HG02678 (cell line): ENCODE measurements around the gene CALHM5.
A peak's percentile ranks its signal among the peaks of the same experiment; 100 is the strongest.
"Not testable (repeated sequence)": the region's sequence is repeated elsewhere in the genome, so short reads cannot be mapped to it uniquely, and the experiment has no call there.

Source experiments
- ATAC-seq: cut with Tn5 transposase; IDR thresholded peaks from one replicate; pipeline ENCODE4 v1.9.1; 2021; ENCODE audit warnings: mild to moderate bottlenecking, moderate library complexity; ENCODE audit not compliant: unreplicated experiment

Gene CALHM5, protein sequence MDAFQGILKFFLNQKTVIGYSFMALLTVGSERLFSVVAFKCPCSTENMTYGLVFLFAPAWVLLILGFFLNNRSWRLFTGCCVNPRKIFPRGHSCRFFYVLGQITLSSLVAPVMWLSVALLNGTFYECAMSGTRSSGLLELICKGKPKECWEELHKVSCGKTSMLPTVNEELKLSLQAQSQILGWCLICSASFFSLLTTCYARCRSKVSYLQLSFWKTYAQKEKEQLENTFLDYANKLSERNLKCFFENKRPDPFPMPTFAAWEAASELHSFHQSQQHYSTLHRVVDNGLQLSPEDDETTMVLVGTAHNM

DNA sequence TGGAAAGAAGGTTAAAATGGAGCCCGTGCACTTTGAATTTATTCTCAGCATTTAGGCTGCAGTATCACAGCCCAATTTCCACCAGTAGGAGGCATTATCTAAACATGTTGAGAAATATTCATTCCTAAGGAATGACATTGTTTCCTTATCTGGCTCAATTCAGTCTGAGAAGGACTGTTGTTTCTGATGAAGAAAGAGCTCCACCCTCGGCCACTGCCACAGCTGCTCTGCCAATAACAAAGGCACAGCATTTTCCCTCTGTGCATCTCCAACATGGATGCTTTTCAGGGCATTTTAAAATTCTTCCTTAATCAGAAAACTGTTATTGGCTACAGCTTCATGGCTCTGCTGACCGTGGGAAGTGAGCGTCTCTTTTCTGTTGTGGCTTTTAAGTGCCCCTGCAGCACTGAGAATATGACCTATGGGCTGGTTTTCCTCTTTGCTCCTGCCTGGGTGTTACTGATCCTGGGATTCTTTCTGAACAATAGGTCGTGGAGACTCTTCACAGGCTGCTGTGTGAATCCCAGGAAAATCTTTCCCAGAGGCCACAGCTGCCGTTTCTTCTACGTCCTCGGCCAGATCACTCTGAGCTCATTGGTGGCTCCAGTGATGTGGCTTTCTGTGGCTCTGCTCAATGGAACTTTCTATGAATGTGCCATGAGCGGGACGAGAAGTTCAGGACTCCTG, at the start of gene CALHM5:
TSS of gene CALHM5 (plus strand) at position 216 of the 687 bp plus-strand sequence. CDS start at position 274, 58 bp downstream.
- no peak for ATAC-seq

GRCh38 chr6:116461932-116462885, 49.2 kb upstream of the CALHM5 start:
- peak; percentile 88 for ATAC-seq

DNA sequence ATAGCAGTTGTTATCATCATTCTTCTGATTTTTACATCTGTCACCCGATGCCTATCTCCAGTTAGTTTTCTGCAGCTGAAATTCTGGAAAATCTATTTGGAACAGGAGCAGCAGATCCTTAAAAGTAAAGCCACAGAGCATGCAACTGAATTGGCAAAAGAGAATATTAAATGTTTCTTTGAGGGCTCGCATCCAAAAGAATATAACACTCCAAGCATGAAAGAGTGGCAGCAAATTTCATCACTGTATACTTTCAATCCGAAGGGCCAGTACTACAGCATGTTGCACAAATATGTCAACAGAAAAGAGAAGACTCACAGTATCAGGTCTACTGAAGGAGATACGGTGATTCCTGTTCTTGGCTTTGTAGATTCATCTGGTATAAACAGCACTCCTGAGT, 48.1 kb upstream of the CALHM5 start:
- no peak for ATAC-seq

GRCh38 chr6:116465246-116465645, 46.2 kb upstream of the CALHM5 start:
- ATAC-seq = no peak

DNA sequence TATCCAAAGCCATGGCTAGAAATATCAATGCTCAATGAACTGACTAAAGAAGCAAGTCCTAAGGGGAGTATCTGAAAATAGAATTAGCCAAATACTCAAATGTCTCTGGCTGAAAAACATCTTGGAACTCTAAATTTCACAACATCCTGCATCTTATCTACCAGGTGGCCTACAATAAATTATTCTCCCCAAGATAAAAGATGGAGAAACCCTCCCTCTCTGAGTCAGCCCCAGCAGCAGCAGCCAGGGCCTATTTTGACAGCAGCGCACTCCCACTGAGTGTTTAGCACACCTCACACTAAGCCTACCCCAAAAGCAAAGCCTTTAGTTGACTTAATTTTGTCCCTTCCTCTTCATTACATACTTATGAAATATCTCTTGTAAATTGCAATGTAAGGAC, 44.3 kb upstream of the CALHM5 start:
- ATAC-seq = no peak

DNA sequence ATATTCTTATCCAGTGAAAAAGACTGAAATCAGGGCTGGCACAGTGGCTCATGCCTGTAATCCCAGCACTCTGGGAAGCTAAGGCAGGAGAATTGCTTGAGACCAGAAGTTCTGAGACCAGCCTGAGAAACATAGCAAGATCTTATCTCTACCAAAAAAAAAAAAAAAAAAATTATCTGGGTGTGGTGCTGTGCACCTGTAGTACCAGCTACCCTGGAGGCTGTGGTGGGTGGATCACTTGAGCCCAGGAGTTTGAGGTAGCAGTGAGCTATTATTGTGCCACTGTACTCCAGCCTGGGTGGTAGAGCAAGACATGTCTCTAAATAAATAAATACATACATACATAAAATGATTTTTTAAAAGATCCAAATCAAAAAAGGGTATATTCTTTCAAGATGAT, 43.9 kb upstream of the CALHM5 start:
- ATAC-seq = no peak

DNA sequence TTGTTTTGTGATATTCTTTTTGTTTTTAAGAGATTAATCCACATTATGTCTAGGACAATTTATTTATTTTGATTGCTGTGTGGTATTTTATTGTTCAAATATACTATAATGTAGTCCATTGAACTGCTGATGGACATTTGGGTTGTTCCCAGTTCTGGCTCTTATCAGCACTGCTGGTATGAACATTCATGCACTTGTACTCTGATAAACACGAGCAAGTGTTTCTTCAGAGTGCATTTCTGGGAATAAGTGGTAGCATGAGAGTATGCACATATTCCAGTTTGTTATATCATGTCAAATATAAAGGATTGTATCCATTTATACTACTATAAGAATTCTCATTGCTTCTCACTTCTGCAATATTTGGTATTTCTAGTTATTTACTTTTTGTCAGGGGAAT, 43.1 kb upstream of the CALHM5 start:
- no peak for ATAC-seq

DNA sequence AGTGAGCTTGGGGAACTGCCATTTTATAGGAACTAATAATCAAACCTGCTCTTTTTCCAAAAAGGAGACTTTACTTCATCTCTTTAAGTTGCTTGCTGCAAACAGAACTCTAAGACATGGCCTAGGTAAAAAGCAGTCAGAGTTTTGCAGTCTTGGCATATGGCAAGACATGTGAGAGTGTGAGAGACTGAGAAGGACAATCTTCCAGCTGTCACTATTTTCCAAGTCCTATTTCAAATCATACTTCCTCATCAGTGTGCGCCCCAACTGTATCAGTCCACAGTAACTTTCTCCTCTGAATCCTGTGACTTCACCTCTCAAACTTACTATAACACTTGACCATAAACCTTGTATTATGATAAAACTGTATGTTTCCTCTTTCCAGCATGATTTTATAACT, 39.9 kb upstream of the CALHM5 start:
- no peak for ATAC-seq

GRCh38 chr6:116472706-116473105, 38.7 kb upstream of the CALHM5 start:
- no peak for ATAC-seq

- no peak for ATAC-seq
These were observed 36.3 kb upstream of the CALHM5 start for GRCh38 chr6:116475141-116475540.

GRCh38 chr6:116476002-116476678, 35.3 kb upstream of the CALHM5 start:
- peak; percentile 100 for ATAC-seq

DNA sequence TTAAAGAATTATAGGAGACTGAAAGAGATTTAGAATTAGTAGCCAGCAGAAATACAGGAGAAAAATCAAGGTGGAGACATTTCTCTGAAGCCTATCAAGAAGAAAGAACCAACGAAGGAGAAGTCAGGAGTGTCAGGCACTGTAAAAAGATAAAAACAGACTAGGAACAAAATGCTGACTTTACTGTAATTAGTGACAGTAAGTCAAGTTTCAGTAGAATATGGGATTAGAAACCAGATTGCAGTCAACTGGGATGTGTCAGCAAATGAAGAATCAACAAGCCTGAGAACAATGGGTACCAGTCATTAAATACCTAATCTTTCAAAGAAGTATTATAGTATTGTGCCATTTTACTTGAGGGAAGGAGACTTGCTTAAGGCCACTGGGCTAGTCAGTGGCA, 28.7 kb upstream of the CALHM5 start:
- ATAC-seq = no peak

- ATAC-seq = no peak
These were observed 27.8 kb upstream of the CALHM5 start for GRCh38 chr6:116483616-116484015.

DNA sequence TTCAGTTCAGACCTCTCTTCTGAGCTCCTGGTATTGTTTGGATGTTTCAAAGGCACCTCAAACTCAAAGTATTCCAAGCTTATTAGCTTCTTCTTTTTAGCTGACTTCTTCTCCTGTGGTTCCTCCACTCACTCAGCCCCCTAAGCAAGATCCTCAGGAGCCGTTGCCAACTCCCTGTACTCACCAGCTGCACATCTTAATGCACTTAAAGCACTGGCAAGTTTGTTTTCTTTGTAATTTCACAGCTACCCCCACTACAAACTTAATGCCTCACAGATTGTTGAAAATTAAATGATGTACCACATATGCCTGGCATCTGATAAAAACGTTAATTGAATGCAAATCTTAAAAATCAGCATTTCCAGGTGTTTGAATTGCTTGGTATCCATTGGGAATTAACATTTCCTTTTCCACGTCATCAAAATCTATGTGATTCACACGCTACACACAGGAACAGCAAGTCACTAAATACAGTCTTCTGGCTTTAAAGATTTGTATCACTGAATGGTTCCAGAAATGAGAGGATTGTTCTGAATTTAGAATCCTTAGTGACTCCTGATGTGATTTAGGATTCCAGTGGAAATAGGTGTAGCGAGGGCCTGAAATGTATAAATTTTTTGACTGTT, 25.8 kb upstream of the CALHM5 start:
- no peak for ATAC-seq

- no peak for ATAC-seq
These were observed 19.7 kb upstream of the CALHM5 start for GRCh38 chr6:116491610-116492330.

DNA sequence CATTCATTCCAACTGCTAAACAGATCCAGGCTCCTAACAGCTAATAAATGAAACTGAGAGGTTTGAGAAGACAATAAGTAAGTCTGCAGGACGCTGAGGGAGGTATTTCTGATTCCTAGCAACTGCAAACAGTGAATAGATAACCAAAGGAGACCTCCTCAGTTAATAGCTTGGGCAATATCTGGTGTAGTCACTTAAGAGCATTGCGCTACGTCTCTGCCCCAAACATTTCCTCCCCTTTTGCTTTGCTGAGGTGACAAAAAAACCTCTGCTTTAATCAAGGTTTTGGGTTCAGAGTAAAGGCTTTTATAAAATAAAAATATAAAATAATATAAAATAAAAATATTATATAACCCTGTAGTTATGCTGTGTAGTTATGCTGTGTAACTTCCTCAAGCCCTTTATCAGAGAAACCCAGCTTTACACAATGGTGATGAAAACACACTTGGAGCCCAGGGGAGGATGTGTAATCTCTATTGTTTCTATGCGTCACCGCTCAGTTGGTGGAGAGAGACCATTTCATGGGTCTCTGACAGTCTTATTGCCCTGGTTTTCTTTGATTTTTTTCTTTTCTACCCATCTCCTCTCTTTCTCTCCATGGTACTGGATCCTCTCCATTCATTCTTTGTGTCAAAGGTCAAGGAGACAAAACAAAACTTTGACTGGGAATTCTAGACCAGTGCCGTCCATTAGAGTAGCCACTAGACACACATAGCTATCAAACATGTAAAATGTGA, 18.9 kb upstream of the CALHM5 start:
- ATAC-seq = no peak

DNA sequence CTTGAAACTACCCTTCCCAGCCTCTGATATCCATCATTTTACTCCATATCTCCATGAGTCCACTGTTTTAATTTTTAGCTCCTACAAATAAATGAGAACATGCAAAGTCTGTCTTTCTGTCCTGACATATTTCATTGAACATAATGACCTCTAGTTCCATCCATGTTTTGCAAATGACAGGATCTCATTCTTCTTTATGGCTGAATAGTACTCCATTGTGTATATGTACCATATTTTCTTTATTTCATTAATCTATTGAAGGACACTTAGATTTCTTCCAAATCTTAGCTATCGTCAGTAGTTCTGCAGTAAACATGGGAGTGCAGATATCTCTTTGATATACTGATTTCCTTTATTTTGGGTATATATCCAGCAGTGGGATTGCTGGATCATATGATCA, 16.3 kb upstream of the CALHM5 start:
- not testable (repeated sequence) for ATAC-seq

GRCh38 chr6:116497113-116497676, 14.2 kb upstream of the CALHM5 start:
- no peak for ATAC-seq

DNA sequence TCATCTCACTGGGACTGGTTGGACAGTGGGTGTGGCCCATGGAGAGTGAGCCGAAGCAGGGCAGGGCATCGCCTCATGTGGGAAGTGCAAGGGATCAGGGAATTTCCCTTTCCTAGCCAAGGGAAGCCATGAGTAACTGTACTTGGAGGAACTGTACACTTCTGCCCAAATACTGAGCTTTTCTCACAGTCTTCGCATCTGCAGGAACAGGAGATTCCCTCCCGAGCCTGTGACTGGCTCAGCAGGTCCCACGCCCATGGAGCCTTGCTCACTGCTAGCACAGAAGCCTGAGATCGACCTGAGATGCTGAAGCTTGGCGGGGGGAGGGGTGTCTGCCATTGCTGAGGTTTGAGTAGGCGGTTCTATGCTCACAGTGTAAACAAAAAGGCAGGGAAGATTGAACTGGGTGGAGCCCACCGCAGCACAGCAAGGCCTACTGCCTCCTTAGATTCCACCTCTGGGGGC, 10.4 kb upstream of the CALHM5 start:
- ATAC-seq = no peak
